Anterior cingulate cortex (tissue), 58 donors: Measurements from ENCODE around the gene GOLGA2.

ENCODE experiments used
- DNase-seq, 58 donors: peaks; one replicate each; lab custom pipeline; 2025; lab: John Stamatoyannopoulos, UW

The GOLGA2 gene

DNA sequence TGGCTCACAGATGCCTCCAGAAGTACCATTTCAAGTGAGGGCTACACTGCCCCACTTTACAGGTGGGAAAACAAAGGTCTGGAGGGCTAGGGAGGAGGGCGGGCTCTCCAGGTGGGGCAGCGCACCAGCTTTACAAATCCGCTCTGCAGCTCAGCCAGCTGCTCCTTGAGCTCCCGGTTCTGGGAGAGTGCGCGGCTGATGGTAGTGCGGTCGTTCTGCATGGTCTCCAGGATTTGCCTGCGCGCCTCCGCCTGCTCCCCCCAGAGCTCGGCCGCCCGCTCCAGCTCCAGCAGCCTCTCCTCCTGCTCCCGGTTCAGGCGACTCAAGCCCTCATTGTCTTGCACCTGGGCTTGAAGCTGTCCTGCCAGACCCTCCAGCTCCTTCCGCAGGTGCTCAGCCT lies 15.5 kb downstream of the GOLGA2 start:
- no peak for DNase-seq

DNA sequence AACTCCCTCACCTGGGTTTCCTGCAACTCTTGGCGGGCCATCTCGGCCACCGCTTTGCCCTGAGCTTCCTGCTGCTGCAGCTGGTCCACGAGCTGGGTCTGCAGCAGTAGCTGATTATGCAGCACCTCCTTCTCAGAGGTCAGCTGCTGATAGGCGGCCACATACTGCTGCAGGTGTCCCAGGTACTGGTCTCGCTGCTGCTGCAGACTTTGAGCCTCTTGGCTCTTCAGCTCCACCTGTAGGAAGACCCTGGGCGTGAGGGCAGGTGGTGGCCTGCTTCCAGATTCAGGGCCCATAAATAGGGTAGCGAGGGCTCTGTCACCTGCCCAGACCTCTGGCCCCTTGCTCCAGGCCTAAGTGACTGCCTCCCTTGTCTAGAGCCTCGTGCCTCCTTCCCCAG lies 16.7 kb downstream of the GOLGA2 start:
- DNase-seq, result no peak

DNA sequence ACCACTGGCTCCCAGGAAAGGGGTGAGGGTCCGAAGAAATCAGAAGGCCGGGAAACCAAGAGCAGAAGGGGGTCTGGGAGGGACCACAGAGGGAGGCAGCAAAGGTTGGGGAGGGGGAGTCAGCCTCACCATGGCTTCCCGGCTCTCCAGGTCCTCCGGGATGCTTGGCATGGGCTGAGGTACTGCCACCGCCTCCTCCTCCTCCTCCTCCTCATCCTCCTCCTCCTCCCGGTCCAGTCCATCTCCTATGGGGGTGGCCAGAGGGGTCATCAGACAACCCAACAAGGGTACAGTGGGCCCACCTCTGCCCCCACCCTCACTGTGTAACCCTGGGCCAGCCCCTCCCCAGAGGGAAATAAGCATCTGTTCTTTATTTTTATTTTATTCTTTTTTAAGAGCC lies 17.5 kb downstream of the GOLGA2 start:
- no peak for DNase-seq

DNA sequence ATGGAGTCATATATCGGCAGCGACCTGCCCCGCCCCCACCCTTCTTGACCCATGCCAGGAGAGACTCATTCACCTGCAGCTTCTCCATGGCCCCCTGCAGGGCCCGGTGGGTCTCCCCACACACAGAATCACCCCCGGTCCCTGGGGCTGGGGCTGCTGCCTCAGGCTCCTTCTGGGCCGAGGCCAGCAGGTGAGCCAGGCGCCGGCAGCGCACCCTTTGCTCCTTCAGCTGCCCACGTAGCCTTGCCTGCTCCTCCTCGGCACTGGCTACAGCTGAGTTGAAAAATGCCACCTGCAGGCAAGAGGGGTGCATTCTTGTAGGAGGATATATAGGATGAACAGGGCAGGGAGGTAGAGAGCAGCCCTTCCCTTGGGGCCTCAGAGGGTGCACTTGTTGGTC lies 17.9 kb downstream of the GOLGA2 start:
- no peak for DNase-seq

DNA sequence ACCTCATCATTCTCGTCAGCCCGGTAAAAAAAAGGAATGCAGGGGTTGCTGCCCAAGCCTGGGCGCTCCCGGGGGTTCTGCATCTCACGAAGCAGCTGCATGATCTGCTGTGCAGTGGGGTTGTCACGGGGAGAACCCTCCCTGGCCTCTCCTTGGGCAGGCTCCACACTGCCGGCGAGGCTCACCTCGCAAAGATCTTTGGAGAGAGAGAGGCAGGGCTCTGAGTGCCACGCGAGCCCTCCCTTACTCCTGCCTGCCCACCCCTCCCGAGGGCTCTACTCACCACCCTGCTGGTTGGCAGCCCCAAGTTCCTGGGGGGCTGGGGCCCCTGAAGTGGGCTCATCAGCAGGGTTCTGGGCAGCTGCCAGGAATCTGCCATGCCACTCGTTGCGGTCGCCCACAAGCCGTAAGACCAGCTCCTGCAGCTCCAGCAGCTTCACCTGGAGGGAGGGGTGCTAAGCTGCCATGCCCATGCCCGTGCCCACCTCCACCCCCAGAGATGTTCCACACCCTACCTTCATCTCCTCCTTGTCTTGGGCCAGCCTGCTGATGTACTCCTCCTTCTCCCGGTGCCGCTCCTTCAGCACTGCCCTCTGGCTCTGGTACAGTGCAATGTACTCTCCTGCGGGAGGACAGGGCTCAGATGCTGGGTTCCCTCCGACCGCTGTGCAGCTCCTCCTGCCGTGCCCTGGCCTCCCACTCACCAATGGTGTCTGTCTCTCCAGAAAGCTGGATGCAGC lies 18.6 kb downstream of the GOLGA2 start:
- DNase-seq, result peak in 1 of 58 donors; percentile 28

DNA sequence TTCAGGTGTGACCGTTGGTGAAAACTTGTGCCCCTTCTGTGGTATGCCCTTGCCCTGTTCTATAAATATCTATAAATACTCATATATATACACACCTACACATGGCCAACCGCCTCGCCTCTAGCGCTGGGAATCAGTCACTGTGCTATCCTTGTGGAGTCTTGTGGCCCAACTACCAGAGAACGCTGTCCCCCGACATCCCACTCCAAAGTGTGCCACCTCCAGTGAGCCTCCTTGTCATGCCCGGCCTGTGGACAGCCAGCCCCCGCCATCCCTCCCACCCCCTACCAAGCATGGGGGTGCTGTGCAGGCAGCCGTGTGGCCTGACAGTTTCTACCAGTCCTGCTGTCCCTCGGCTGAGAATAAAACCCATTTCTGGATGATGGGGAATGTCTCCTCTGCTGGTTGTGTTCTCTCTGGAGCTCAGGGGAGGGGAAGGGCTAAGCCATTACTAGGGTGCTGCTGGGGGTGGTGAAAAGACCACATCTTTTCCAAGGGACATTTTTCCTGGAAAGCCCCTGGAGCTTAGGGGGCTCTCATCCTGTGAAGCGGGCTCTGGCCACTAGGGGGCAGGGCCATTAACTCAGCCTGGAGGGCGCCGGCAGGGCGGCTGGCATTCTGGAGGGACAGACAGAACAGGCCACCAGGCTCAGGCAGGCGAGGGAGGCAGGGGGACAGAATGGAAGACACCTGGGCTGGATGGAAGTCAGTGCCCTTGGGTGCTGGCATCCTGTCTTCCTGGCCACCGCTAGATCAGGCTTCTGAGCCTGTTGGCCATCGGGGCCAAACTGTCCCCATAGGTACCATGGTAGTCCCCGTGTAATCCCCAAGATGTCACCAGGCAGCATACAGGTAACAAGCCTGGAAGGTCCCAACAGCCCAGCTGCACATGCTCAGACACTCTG lies 20.7 kb downstream of the GOLGA2 start:
- peak in 30 of 58 donors; percentile 12 to 69 (median 35) for DNase-seq

DNA sequence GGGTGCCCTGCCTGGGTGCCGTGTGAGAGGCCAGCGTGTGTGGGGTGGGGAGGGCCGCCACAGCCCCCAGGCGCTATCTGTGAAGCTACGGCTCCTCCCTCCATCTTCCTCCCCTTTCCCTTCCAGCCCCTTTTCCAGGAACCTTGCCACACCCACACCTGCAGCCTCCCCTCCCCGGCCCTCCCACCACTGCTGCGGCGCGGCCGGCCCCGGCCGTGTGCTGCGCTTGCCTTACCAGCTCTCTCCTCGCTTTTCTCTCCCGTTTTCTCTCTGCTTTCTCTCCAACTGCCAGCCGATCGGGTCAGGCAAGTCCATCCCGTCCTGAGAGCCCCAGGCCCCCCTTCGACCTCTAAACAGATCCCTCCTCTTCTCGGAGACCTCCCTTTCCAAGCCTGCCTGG lies 21.4 kb downstream of the GOLGA2 start:
- no peak for DNase-seq

DNA sequence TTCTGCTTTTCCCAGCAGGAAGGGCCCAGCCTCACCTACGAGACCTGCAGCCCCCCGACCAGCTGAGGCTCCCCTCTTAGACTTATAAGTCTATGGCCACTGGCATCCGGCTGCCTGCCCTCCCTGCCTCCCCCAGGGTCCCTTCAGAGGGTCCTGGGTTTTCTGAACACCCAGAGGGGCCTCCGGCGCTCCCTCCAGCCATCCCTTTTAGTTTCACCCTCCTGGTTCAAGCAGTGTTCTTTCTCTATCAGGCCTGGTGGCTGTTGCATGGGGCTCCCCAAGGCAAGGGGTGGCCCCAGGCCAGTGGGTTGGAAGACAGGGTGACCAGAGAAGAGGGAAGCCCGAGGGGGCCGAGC lies 21.8 kb downstream of the GOLGA2 start:
- DNase-seq, result no peak

DNA sequence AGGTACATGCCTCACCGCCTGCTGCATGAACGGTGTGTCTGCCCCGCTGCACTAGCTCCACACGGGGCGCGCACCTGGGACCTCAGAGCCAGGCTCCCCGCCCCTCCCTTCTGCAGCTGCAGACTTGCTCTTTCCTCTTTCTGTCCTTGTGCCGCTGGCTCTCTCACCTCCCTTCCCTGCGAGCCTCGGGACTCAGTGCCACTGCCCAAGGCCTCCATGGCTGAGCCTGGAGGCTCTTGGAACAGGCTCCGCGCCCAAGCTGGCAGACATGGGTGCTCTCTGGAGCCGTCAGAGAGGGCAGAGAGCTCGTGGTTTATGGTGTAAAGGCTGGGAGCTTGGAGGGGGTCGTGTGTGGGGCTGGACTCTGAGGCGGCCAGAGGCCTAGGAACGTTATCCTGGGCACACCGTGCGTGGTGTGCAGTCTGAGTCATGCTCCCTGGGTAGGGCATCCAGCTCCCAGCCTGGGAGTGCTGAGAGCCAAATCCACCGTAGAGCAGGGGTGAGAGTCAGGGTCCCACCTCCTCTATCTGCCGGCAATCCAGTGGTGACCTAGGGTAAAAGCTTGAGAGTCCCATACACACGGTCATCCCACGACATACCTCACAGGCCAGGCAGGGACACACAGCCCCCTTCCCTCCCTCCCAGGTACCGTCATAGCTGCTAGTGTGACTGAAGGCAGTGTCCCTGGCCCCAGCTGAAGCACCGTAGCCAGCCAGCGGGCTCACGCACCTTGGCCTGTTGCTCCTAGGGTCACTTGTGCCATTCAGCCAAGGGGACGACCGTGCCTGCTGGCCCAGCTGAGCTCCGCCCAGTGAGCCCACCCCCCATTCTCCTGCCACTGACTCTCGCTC lies 22.4 kb downstream of the GOLGA2 start:
- DNase-seq, result no peak

DNA sequence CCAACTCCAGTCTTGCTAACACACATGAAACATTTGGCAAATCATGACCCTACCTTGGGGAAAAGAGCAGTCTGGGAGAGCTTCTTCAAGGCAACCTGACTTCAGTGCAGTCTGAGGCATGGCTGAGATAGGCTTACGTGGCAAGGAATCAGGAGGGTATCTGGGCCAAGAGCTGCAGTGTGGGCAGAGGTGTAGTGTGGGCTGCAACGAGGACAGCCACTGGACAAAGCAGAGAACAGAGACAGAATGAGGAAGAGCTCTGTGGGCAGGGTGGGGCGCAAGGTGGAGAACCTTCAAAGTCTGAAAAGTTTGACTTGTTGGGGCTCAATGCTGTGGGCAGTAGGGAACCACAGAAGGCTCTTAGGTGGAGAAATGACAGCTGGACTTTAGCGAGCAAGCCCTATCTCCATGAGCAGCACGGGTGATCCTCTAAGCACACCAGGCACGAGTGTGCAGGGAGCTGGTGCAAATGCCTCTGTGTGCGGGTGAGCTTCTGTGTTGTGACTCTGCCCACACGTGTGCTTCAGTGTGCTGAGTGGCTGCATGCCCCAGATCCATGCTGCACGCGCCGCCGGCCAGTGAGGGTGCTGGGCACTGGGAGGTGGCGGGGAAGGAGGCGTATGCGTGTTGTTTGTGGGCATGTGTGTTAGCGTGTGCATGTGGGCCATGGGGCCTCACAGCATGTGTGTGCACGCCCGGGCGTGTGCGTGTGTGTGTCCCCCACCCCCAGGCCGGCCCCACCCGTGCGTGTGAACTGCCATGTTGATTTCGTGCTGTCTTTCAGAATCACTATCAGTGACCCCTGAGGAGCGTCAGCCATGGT lies 23.3 kb downstream of the GOLGA2 start:
- peak in 3 of 58 donors; percentile 20 to 61 (median 31) for DNase-seq

DNA sequence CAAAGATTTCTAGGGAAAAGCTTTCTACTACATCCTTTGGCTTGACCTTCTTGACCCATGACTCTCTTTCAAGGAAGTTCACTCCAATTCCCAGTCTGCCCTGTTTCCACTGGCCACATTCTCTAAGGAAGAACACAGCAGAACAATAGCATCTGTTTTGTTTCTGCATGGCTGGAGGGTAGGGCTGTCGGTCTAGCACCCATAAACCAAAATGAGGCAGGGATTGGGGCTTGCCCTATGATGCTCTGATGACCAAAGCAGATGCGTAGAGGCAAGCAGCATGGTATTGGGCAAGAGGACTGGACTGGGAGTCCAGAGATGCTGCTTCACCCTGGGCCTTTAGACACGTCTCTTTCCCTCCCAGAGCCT lies 24.1 kb downstream of the GOLGA2 start:
- DNase-seq, result no peak

DNA sequence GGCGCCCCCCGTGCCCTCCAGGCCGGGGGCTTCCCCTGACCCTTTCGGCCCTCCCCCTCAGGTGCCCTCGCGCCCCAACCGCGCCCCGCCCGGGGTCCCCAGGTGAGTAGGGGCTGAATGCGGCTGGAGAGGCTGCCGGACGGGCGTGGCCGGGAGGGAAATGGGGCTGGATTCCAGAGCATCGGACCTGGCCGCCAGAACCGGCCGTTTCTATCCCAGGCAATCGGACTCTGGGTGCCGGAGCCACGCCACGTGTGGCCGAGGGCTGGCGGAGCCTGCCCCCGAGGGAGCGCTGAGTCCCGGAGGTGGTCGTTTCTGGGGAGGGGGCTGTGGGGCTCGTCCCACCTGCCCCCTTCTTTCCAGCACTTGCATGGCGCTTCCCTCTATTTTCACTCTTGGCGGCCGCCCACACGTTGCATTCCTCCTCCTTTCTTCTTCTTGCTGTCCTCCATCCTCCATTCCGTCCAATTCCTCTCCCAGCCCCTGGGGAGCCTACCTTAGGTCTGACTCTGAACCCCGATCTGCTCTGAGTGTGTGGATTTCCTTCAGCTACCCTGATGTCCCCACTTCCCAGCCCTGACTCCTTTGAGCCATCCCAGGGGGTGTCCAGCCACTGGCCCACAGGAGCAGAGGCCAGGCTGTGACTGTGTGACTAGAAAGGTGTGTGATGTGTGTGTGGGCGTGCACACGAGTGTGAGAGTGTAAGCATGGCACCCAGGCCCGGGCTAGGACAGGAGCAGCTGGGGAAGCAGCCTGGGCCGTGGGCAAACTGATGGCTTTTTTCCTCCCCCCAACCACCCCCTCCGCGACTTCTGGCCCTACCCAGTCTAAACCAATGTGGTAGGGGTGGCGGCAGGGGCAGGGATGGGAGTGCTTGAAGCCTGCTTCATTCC lies 24.7 kb downstream of the GOLGA2 start:
- no peak for DNase-seq

DNA sequence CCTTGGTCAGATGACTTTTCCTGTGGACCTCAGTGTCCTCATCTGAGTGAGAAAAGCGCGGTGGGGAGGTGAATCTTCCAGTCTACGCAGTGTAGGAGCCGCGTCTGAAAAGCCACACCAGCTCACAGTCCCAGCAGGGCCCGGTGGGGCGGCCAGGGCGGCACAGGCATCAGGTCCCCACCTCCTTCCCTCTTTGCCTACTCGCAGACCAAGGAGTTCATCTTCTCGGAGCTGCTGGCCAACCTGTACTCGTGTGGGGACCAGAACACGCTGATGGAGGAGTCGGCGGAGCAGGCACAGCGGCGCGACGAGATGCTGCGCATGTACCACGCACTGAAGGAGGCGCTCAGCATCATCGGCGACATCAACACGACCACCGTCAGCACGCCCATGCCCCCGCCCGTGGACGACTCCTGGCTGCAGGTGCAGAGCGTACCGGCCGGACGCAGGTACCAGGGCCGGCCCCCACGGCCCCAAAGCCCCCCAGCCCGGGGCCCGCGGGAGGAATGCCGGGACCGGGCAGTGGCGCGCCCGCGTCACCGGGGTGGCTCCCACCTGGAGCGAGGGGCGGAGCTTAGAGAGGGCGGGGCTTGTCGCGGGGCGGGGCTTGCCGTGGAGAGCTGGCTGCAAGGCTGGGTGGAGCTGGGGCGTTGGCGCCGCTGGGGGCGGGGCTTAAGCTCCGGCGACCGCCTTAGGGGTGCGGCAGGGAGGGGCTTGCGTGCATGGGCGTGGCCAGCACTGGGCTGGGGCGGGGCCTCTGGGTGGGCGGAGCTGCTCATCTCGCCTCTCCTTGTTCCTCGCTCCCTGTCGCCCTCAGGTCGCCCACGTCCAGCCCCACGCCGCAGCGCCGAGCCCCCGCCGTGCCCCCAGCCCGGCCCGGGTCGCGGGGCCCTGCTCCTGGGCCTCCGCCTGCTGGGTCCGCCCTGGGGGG lies 25.6 kb downstream of the GOLGA2 start:
- DNase-seq, result peak in 37 of 58 donors; percentile 13 to 80 (median 48)

DNA sequence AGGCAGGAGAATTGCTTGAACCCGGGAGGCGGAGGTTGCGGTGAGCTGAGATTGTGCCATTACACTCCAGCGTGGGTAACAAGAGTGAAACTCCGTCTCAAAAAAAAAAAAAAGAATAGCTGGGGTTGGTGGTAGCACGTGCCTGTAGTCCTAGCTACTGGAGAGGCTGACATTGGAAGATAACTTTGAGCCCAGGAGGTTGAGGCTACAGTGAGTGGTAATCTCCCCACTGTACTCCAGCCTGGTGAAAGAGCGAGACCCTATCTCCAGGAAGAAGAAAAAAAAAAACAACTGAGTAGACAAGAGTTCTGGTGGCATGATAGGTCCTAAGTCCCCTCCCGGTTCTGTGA lies 26.3 kb downstream of the GOLGA2 start:
- DNase-seq, result no peak

DNA sequence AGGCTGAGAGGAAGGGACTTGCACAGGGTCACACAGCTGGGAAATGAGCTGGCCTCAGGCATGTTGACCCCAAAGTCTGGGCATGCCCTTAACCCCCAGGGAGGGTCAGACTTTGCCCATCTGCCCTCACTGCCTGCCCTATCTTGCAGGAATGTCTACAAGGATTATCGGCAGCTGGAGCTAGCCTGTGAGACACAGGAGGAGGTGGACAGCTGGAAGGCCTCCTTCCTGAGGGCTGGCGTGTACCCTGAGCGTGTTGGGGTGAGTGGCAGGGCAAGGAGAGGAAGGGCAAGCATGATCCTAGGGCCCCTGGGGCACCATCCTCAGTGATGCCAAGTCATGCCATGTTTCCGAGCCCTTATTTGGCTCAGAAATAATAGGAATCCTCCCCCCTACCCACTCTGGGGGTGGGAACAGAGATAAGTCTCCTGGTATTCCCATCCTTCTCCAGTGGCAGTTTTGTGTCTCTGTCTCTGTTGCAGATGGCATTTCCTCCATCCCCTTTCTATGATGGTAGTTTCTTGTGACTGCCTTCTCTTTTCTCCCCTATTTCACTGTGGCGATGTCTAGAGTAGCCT lies 28.5 kb downstream of the GOLGA2 start:
- DNase-seq, result no peak

DNA sequence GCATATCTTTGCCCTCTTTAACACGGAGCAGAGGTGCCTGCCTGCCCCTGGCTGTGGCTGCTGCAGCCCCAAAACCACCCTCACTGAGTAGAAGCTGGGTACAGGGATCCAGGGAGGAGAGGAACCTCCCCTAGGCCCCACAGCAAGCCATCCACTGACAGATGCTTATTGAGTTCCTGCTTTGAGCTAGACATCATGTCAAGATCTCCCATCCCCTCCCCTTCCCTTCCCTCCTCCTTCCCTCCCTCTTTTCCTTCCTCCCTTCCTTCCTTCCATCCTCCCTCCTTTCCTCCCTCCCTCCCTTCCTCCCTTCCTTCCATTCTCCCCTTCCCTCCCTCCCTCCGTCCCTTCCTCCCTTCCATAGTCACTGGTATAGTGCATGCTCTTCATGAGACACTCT lies 29.3 kb downstream of the GOLGA2 start:
- DNase-seq, result no peak

DNA sequence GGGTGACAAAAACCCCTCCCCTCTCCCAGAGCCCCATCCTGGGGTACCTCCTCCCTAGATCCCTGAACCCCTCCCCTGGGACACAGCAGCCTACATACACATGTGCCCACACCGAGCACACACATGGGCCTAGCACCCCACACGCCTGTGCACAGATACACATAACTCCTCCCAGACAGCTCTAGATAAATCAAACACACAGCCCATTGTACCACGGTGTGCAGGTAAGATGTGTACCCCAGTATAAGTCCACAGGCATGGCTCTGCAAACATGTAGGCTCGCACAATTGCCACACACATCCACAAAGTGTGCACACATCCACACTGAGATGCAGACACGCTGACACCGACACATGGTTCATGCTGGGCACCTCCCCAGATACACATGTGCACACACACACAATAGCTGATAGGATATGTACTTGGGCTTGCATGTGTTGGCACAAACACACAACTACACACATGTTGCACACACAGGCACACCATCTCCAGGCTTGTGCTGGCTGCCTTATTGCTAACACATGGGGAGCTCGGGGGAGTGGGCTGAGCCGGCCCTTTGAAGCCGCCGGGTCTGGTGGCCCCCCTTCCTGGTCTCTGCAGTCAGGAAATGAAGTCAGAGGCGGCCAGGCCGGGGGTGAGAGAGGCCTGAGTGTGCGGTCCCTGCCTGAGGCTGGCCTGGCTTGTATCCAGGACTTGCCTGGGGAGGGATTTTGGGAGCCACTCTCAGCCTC lies 30.2 kb downstream of the GOLGA2 start:
- no peak for DNase-seq
